Breast epithelium (tissue), 4 donors: Measurements from ENCODE around the gene RNF126. TPM values are rescaled to one million over a fixed set of nuclear protein-coding genes. Genes with fewer than 3 reads are reported as not detected.

Experiments
- DNase-seq, 2 donors: peaks; one replicate each; pipeline ENCODE4 v3.0.0-alpha.2; 2019; ENCODE audit warnings: low spot score in 2 of 2
- H3K27ac ChIP-seq, 2 donors: fragments of 200-600 bp; sonication (generic) in 1 of 2; one replicate each; pipeline ENCODE4 v1.5.1; 2016 to 2019; ENCODE audit warnings: mild to moderate bottlenecking in 1 of 2
- H3K27me3 ChIP-seq, 2 donors: fragments of 200-600 bp; sonication (generic) in 1 of 2; one replicate each; pipeline versions ENCODE4 v1.5.1 to v1.6.0; 2017 to 2019; ENCODE audit warnings: control low read depth in 1 of 2, mild to moderate bottlenecking in 1 of 2
- H3K36me3 ChIP-seq: fragments of 200-600 bp; one replicate; pipeline ENCODE4 v1.5.1; 2019
- H3K4me1 ChIP-seq, 2 donors: fragments of 200-600 bp; sonication (generic); one replicate each; pipeline ENCODE4 v1.5.1; 2016 to 2019; ENCODE audit warnings: control low read depth in 1 of 2
- H3K4me3 ChIP-seq, 3 donors: fragments of 200-600 bp; sonication (generic); 1 replicate in 2 of 3; 2 replicates in 1 of 3; pipeline ENCODE4 v1.5.1; 2016 to 2019; ENCODE audit warnings: mild to moderate bottlenecking in 3 of 3, moderate library complexity in 2 of 3
- H3K9me3 ChIP-seq, 2 donors: fragments of 200-600 bp; sonication (generic) in 1 of 2; one replicate each; pipeline ENCODE4 v1.5.1; 2016 to 2019; ENCODE audit warnings: control low read depth in 1 of 2
- POLR2A ChIP-seq: fragments of 450-650 bp; IDR thresholded peaks from one replicate; pipeline ENCODE4 v1.6.1; 2016; ENCODE audit warnings: antibody characterized with exemption, mild to moderate bottlenecking, moderate library complexity
- POLR2AphosphoS5 ChIP-seq, 3 donors: sonication (generic); formaldehyde crosslinking; IDR thresholded peaks; one replicate each; pipeline ENCODE4 v1.6.1; 2017; ENCODE audit warnings: antibody characterized with exemption in 3 of 3
- intact Hi-C: fragments of 100-400 bp; cut with DNase I; formaldehyde crosslinking; loops from one replicate; pipeline ENCODE4 v1.15.1; 2023; ENCODE audit warnings: low total_unique reads
- total RNA-seq, 3 donors: library from RNA; depleted of rRNA; stranded (reverse); fragments of >200 nt; gene quantifications; one replicate each; pipeline ENCODE4 v1.1.0, GENCODE V29; 2016
- TF ChIP-seq, protein P1 (sequence below), 3 donors: fragments of 450-650 bp; IDR thresholded peaks; one replicate each; pipeline ENCODE4 v1.5.1; 2016 to 2017; ENCODE audit warnings: antibody characterized with exemption in 3 of 3, mild to moderate bottlenecking in 3 of 3, moderate library complexity in 3 of 3

The RNF126 gene
- total RNA-seq, 3 donors from 2014 or later = 41.1 to 46.5 (median 46.2) TPM

GRCh38 chr19:677601-678436, 14.8 kb upstream of the RNF126 start:
- Histone ChIP-seq H3K4me1 (peaks cover 9 to 15% of the 10 kb centered on the region in 2 donors), H3K27ac (peak overlapping the region; percentile 76 to 93), H3K4me3 (peak overlapping the region; percentile 56 to 81 (median 63)), H3K36me3 (no peaks in the 10 kb centered on the region), H3K9me3 (no peaks in the 10 kb centered on the region), H3K27me3 (no peaks in the 10 kb centered on the region)
- intact Hi-C loops = no loop called here
- no peak for DNase-seq
- TF ChIP-seq, protein P1, sequence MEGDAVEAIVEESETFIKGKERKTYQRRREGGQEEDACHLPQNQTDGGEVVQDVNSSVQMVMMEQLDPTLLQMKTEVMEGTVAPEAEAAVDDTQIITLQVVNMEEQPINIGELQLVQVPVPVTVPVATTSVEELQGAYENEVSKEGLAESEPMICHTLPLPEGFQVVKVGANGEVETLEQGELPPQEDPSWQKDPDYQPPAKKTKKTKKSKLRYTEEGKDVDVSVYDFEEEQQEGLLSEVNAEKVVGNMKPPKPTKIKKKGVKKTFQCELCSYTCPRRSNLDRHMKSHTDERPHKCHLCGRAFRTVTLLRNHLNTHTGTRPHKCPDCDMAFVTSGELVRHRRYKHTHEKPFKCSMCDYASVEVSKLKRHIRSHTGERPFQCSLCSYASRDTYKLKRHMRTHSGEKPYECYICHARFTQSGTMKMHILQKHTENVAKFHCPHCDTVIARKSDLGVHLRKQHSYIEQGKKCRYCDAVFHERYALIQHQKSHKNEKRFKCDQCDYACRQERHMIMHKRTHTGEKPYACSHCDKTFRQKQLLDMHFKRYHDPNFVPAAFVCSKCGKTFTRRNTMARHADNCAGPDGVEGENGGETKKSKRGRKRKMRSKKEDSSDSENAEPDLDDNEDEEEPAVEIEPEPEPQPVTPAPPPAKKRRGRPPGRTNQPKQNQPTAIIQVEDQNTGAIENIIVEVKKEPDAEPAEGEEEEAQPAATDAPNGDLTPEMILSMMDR (IDR thresholded peaks at IDR 0.05) = no peak

DNA sequence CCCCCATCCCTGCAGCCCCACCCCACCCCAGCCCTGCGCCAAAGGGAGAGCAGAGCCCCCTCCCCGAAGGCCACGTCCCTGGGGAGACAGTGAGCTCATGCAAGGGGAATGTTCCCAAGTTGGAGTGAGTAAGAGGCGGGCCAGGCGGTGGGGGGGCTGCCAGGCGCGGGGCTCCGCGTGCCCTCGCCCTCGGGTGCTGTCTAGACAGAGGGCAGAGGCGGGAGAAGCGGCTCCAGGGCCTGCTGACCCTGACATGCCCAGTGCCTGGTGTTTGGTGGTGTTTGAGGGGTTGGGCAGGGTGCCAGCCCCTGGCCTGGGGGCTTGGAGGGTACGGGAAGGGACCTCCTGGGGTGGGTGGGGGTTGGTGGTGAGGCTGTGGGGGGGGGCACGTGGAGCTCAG, 14.2 kb upstream of the RNF126 start:
- TF ChIP-seq, protein P1 (IDR thresholded peaks at IDR 0.05) = no peak
- TF ChIP-seq POLR2AphosphoS5 (IDR thresholded peaks at IDR 0.05) = peak; percentile 40 to 82 (median 77)
- peak overlapping the region; percentile 56 to 81 (median 63) for H3K4me3 ChIP-seq
- H3K27ac ChIP-seq = peak overlapping the region; percentile 76 to 93
- DNase-seq = peak; percentile 75 to 77
- intact Hi-C loops = no loop called here
- no peaks in the 10 kb centered on the region for H3K9me3 ChIP-seq
- H3K27me3 ChIP-seq = no peaks in the 10 kb centered on the region
- H3K4me1 ChIP-seq = peaks cover 9 to 15% of the 10 kb centered on the region in 2 donors
- no peaks in the 10 kb centered on the region for H3K36me3 ChIP-seq

GRCh38 chr19:676339-677105, 13.5 kb upstream of the RNF126 start, which contains the start of gene FSTL3:
TSS of gene FSTL3 (plus strand) at chr19:676392. CDS start at chr19:676424, 32 bp downstream.
- peaks cover 9 to 15% of the 10 kb centered on the region in 2 donors for H3K4me1 ChIP-seq
- no peaks in the 10 kb centered on the region for H3K27me3 ChIP-seq
- H3K9me3 ChIP-seq = no peaks in the 10 kb centered on the region
- H3K4me3 ChIP-seq = peak within 1 kb of the TSS; percentile 56 to 81 (median 63)
- H3K27ac ChIP-seq = peak within 1 kb of the TSS; percentile 76 to 93
- TF ChIP-seq POLR2AphosphoS5 (IDR thresholded peaks at IDR 0.05) (peak in 2 of 3 donors; percentile 30 to 51), POLR2A (no peak)
- TF ChIP-seq, protein P1 (IDR thresholded peaks at IDR 0.05) = no peak
- no peak for DNase-seq
- intact Hi-C loops = no loop called here
- no peaks in the 10 kb centered on the region for H3K36me3 ChIP-seq

GRCh38 chr19:676007-676338, 13.0 kb upstream of the RNF126 start:
- Histone ChIP-seq H3K36me3 (no peaks in the 10 kb centered on the region), H3K4me3 (peak overlapping the region; percentile 56 to 81 (median 63)), H3K27me3 (no peaks in the 10 kb centered on the region), H3K9me3 (no peaks in the 10 kb centered on the region), H3K4me1 (peaks cover 9 to 15% of the 10 kb centered on the region in 2 donors), H3K27ac (peak overlapping the region; percentile 57 to 93)
- no peak for TF ChIP-seq POLR2AphosphoS5 (IDR thresholded peaks at IDR 0.05)
- TF ChIP-seq, protein P1 (IDR thresholded peaks at IDR 0.05) = no peak
- TF ChIP-seq POLR2A = no peak
- no peak for DNase-seq
- intact Hi-C loops = no loop called here
